GM18507 (cell line): Measurements from ENCODE around the gene CDX2.

Experiments used
- DNase-seq: peaks from one replicate; pipeline ENCODE4 v3.0.0; 2011; ENCODE audit warnings: low read depth; ENCODE audit not compliant: insufficient read length; ENCODE audit errors: extremely low spot score
- FAIRE-seq: peaks from 2 replicates; lab custom pipeline; 2011; peaks lifted over from hg19 to GRCh38; lab: Jason Lieb, UNC

The CDX2 gene

DNA sequence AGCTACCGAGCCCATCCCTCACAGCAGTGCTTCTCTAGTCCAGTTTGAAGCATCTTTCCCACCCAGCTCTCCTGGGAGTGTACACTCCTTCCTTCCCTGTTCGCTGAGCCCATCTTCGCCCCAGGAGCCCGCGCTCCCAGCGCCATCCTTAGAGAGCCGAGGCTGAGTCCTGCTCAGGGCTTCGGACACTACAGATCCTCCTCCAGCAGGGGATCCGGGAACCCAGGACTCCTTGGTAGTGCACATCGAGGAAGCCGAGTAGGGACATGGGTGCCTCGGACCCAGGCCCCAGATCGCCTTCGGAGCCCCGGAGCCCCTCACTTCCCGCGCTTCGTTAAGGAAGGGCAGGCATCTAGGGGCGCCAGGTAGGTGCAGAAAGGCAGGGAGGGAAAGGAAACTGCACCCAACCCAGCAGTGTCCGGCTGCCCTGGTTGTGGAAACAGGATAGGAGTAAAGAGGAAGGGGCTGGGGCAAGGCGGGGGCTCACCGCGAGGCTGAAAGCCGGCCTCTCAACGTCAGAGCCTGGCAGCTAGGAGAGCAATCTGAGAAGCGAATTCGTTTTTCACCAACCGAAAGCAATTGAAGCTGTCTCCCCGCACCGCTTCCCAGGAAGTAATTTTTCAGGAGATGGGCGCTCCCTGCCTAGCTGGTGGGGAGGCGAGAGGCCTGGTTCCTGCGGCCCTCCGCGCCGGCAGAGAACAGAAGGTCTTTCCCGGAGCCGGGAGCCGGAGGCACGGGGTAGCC lies 48.3 kb downstream of the CDX2 start:
- no peak for DNase-seq
- no peak for FAIRE-seq

DNA sequence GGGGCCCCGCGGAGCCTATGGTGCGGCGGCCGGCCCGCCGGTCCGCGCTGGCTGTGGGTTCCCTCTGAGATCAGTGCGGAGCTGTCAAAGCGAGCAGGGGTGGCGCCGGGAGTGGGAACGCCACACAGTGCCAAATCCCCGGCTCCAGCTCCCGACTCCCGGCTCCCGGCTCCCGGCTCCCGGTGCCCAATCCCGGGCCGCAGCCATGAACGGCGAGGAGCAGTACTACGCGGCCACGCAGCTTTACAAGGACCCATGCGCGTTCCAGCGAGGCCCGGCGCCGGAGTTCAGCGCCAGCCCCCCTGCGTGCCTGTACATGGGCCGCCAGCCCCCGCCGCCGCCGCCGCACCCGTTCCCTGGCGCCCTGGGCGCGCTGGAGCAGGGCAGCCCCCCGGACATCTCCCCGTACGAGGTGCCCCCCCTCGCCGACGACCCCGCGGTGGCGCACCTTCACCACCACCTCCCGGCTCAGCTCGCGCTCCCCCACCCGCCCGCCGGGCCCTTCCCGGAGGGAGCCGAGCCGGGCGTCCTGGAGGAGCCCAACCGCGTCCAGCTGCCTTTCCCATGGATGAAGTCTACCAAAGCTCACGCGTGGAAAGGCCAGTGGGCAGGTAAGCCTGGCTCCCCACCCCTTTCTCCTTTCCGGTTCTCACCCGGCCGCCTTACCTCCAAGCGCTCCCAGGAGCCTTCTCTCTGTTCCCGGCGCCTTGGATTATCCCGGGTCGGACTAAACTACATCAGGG lies 49.0 kb downstream of the CDX2 start, which contains the start of gene PDX1:
Gene PDX1, plus strand, starts transcription at position 67 of the 743 bp plus-strand sequence. Its CDS starts 139 bp downstream, at position 206.
- FAIRE-seq, result no peak
- no peak for DNase-seq

DNA sequence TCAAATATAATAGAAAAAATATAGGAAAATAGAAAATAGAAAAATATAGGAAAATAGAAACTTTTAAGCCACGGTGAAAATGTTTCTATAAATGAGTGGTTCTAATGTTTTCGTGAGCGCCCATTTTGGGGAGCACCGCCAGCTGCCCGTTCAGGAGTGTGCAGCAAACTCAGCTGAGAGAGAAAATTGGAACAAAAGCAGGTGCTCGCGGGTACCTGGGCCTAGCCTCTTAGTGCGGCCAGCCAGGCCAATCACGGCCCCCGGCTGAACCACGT lies 49.5 kb downstream of the CDX2 start:
- FAIRE-seq (no peak), DNase-seq (no peak)

DNA sequence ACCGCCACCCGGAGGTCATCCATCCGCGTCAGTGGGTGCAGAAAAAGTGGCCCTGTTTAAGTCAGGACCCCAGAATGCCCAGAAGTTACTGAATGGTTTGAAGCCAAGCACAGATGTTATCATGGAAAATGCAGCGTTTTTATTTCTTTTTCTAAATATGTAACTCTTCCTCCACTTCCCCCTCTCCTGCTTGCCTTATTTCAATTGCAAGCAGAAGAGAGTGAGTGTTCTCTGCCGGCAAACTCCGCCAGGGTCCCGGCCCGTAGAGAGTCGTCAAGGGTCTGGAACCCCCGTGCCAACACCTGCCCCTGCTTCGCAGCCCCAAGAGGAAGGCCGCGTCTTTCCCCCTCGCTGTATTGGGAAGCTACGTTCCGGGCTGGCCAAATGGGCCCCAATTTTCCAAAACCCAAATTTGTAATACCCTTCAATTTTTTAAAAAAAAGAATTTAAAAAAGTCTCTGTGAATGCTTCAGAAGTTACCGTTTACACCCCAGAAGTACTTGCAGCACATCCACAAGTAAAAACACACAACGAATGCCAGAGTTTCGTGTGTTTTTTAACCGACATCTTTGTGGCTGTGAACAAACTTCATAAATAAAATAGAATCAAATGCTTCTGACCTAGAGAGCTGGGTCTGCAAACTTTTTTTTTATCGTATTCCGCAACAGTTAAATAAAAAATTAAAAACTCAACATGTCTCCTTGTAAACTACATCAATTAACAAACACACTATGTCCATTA lies 50.0 kb downstream of the CDX2 start:
- no peak for DNase-seq

DNA sequence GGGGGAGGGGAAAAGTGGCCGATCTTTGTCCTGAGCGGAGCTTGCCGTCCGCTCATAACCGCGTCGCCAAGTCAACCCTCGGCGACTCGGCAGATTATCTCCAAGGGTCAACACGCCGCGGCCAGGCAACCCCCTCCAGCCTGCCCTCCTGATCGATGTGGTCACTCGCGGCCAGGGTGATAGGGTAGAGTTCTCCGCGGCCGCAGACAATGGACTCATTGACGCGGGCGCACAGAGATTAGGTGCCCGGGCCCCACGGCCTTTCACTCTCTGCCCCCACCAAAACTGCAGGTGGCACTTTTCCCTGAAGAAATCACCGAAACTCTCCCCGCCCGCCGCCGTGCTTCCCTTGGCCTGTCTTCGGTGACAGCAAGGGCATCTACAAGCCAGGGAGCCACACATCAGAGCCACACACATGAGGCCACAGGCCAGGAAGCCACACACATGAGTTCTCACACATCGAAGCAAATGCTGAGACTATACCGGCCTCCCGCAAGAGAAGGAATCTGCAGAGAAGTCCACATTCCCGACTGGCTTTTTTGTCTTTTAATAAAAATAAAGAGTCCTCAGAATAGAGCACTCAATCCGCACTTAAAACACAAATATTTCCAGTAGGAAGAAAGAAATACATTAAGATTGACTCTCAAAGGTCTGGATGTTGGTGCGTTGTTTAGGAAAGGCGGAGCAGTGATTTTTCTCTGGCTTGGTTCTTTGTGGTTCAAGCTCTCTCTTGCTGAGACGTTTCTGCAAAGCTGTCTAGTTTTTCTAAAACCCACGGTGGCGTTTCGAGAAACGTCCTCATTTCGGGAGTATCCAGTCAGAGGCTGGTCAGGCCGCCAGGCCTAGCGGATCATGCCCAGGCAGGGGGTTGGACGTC lies 50.8 kb downstream of the CDX2 start:
- DNase-seq, result no peak
- no peak for FAIRE-seq

More for the DNA sequence above, 50.0 kb downstream of the CDX2 start:
- no peak for FAIRE-seq

DNA sequence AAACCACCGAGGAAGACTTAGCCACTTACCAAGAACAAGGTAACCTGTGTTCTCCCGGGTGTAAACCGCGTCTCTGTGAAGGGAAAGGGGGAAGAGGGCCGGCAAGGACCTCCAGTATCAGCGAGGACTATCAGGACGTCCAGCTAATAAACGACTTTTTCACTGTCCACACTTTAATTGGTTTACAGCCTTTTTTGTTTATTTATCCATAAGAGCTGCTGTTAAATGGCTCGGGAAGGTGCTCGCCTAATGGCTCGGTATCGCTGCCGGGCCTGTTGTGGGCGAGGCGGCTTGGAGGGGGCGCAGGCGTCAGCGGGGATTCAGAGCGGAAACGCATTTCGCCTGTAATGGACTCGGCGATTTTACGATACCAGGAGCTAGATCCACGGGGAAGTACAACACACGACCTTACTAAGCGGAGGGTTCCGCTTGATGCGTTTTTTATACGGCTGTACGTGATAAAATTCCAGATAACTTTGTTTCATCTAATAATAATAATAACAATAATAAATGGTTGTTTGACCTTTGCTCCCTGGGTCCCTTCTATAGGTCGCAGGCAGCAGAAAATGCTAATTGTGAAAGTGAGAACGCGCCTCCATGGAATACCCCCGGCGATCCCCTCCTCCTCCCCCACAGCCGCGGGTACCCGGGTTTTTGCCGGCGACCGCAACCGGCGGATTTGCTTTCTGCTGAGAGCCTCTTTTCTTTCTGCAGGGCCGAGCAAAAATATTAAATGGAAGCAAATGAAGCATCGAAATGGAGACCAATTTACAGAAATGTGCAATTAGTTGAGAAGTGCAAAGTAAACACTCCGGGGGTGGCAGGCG lies 51.8 kb downstream of the CDX2 start:
- no peak for DNase-seq
- no peak for FAIRE-seq

DNA sequence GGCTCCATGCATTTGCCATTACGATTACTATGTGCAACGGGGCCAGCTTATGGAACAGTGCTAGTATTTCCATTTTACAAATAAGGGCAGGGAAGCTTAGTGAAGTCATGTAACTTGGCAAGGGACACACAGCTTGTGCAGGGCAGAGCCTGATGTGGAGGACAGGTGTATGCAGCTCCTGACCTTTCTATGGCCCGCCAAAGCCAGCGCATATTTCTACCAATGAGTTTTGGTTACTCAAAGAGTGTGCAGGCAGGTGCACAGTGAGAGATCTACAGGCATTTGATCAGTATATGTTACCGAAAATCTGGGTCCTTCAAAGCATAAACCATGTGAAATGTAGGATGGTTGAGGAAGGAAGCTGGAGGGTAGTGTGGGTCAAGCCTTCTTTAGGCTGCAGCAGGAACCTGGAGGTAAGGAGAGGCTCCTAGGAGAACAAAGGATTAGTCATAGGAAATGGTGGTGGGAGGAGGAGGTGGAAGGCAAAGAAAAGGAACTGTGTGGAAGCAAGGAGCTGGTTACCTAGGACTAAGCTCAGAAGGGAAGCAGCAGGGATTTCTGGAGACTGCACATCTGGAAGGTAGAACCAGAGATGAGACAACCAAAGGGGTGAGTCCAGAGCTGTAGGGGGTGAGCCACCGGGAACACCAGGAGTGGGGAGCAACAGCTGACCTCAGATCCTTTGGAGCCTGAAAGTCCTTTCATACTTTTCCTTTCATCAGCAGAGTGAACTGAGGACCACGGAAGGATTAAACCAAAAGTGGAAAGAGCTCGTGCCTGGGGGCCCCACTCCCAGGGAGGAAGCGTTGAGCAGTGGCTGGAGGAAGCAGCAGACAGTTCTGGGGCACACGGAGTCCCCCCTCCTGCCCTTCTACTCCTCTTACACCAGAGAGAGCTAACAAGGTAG lies 53.6 kb downstream of the CDX2 start:
- no peak for DNase-seq
- FAIRE-seq, result no peak

DNA sequence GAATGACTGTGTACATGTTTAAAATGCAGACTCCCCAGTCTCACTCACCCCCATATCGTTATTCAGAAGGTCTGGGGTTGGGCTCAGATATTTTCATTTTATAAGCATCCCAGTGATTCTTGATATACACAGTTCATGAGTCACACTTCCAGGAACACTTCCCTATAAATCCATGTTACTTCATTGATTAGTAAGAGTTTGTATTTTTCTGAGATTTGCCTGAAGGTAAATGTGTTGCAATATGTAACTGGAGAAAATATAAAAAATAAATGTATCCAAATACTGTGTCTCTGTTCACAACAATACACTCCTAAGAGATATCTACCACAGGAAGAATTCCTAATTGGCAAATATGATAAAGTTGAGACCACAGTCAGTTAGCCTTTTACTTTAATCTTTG lies 56.0 kb downstream of the CDX2 start:
- DNase-seq, result no peak
- FAIRE-seq, result no peak

DNA sequence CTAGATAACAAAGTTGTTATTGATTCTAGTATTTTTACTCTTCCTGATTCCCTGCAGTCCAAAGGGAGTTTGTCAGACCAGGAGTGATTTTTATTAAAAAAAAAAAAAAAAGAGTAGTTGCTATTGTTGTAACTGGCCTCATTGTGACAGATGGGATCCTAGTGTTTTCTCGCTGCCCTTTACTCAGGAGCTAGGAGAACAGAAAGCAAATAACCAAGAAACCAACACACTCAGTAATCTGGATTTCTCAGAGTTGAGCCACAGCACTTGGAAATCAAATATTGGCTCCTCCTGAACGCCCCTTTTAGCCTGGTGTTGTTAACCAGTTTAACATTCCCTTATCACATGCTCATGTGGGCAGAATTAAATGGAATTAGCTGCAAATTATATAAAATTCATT lies 57.6 kb downstream of the CDX2 start:
- FAIRE-seq, result no peak
- no peak for DNase-seq
